NCI-H510A (cell line): ENCODE data around the gene HIVEP3.

Experiments
- DNase-seq: peaks from one replicate; lab custom pipeline; 2025; lab: John Stamatoyannopoulos, UW

The HIVEP3 gene

DNA sequence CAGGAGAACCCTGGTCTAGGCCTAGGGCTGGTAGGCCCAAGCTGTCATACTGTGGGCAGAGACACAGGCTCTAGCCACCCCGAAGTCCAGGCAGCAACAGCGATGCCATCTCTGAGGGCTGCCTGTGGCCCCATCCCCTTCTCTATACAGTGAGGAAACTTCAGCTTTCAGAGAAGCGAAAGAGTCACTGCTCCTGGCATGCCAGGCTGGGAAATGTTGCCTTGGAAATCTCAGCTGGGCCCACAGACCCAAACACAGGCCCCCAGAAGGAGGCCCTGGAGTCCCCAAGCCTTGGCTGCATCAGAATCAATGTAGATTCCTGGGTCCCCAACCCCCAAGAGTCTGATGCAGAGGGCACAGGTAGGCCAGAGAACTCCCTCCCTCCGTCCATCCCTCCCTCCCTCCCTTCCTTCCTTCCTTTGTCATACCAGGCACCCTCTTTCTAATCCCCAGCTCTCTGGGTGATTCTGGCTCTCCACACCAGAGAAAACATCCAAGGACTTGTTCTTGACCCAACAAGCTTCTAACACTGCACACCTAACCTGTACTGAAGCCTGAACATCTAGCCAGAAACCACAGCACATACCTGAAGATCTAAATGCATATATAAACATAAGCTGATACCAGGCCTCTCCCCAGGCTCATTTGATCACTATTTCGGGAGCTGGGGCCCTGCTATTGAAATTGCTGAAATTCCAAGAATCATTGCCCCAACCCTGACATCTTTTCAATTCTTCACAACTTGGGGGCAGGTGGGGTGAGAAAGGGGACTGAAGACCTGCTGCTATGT, 291.0 kb downstream of the HIVEP3 start:
- no peak for DNase-seq

DNA sequence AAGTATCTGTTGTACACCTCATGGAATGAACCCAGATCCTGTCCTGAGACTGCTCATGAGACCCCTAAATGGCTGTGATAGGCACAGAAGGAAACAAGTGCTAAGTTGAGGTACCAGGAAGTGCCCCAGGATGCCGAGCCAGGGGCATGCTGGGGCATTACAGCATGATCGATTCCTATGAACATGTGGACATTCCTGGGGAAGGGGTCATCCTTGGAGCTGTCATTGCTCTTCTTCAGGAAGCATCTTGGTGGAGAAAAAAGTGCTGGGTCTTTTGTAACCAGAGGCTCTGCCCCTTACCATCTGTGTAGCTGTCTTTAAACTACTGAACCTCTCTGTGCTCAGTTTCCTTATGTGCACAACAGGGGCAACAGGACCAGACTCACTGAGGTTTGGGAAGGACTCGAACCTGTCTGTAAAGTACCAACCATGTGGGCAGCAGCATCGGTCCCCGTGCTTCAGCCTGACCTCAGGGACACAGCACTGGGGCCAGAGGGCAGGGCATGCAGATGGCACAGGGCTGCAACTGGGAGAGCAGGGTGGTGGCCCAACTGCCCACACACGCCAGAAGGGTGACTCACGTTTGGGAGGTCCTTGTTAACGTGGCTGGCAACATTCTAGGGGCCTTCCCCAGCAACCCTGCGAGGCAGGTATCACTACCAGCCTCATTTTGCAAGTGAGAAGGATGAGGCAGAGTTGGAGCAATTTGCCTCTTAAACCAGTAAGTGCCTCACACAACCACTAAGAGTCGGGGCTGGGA, 291.9 kb downstream of the HIVEP3 start:
- DNase-seq: no peak

DNA sequence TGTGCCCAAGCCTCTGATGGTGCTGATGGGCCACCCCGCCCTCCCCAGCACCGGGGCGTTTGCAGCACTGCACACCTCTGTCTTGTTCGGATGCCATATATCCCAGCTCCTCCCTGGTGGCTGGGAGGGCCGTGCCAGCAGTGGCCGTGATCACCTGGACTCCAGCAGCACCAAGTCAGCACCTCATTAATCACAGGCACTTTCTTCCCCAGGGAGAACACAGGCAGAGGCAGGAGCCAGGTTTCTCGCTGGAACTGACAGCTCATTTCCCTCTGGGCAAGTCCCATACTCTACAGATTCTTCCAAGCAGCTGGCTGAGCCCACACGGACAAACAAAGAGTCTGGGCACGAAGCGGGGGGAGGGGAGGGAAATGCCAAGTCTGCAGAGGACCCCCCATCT, 292.6 kb downstream of the HIVEP3 start:
- DNase-seq: peak; percentile 14

DNA sequence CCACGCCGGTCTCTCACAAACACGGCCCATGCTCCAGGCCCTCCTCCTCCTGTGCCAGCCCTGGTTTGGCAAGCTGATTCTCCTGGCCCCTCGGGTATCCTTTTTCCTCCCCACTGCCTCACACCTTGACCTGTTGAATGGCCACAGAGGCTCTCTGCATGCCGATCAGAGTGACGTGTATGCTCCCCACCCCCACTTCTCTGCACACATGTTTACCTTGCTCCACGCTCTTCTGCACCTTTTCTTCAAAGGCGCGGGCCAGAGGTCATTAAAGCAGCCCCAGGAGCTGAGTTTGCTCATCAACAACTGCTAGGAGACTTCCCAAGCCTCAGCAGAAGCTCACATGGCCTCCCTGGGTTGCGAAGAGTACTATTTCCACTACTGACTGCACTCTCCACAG, 295.0 kb downstream of the HIVEP3 start:
- DNase-seq: peak; percentile 35

DNA sequence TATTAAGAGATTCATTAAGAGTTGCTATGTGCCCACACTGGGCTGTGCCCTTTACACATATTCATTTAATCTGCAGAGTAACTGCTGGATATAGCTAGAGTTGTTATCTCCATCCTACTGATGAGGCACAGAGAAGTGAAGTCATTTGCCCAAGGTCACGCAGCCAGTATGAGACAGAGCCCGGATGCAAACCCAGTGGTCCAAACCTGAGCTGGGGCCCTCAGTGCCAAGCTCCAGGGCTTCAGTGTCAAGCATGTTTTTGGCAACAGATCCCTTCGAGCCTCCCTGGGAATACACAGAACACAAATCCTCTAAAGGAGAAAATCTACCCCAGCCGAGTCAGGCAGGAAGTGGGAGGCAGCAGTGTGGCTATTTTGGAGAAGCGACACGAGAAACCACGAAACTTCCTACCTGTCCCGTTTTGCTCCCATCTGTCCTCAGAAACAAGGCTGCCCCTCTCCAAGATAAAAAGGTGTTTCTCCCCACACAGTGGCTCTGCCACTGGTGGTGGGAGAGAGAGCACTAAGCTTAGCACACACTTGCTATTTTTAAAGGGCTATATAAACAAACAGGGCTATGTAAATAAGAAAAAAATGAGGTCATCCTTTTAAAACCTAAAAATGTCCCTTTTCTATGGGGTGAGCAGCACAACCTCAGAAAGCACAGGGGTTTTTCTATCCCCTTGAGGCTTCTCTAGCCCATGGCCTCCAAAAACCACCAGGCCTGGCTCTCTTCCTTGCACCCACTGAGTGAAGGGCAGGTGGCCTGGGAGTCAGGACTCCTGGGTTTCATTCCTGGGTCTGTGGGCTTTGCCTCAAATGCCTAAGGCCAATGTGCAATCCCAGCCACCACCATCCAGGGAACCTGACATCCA, 295.6 kb downstream of the HIVEP3 start:
- DNase-seq: no peak

DNA sequence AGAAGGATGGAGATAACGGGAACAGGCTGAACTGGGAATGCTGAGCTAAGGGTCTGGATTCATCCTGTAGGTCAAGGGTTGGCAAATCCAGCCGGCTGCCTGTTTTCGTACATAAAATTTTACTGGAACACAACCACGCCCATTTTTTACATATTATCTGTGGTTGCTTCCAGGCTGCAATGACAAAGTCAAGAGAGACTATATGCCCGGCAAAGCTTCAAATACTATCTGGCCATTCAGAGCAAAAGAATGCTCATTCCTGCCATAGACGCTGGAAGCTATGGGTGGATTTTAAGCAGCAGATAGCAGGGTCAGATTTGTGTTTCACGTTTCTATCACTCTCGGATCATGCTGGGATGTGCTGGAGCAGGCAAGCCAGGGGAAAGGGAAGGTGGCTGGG, 296.3 kb downstream of the HIVEP3 start:
- no peak for DNase-seq

DNA sequence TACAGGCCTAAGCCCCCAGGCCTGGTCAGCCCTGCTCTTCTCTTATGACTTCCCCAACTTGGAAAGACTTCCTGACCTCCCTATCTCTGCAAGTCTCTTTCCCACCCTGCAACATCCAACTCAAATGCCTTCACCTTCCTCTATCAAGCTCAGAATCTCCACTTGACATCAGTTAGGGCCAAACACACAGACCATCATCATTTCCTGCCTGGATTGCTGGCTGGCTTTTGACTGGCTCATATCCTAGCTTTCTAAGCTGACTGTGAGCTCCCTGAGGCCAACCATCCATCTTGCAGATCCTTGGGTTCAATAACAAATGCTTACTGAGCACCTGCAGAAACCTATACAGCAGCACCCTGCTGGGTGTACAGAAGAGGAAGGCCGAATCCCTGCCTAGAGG, 296.9 kb downstream of the HIVEP3 start:
- DNase-seq: no peak

DNA sequence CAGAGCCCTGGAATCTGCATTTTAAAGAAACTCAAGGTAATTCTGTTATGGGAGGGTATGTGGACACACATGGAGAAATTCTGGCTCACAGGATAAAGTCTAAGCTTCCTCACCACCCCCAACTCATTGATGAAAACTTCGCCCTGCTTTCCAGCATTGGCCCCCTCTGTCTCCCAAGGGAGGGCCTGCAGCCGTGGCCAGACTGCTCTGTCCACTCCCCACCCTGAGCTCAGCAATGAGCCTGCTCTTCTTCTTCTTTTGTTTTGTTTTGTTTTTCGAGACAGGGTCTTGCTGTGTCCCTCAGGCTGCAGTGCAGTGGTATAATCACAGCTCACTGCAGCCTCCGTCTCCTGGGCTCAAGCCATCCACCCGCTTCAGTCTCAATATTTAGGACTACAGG, 297.5 kb downstream of the HIVEP3 start:
- DNase-seq: no peak

DNA sequence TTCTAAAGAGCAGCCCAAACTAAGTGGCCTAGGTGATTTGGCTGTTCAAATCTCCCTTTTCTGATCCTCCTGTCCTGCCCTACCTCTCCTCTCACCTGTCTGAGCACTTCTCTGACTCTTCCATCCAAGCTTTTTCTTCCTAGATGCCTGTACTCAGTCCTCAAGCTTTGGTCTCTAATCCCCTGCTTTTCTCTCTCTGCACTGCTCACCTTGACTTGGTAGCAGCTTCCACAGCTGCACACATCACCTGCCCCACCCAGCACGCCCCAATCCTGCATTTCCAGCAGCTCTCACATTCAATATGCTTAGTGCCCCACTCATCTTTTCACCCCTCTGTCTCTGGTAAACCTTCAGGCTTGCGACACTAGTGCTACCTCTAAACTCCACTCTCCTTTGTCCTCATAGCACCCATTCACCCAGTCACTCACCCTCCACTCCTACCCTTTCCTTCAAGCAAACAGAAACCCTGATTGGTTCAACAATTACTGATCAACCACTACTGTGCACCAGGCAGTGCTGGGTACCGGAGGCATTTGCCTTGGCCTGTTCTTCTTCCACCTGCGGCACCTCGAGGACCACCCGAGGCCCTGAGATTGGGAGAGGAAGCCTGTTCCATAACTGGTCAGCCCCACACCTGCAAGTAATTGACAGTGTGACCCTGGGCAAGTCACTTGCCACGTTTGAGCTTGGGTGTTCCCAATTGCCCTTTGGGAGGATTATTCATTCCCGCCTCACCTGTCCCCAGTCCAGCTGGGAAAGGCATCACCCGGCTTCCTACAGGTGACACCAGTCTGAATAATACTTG, 298.2 kb downstream of the HIVEP3 start:
- no peak for DNase-seq

DNA sequence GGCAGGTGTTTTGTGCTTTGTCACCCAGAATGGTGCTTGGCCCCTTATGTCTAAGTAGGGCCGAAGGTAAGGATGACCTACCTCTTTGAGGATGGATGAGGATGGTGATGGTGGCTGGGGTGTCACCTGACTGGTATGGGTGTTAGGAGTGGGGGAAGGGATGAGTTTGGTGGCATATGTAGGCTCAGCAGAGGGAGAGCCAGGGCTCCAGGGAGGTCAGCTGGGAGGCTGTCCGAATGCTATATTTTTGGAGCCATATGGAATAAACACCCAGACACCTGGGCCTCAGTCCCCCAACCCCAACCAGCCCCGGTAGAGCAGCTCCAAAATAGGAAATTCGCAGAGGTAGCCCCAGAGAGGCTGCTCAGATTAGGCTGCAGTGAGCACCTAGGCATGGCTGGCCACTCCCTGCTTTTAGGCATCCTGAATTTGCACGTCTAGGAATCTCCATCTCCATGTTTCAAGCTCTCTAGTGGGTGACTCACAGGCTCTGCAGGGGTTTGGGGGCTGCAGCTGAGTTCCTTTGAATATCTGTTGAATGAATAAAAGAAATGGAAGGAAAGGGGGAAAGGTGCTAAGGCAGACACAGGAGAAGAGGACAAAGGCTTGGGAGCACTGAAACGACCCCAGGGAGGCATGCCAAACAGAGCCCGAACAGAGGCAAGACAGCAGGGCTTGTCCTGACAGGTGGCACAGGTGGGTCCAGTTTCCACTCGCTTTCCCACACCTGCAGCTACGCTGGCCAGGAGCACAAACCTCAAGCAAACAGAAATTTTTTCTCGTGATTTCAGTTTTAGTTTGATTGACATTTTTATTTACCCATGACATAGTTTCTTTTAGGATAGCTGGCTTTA, 299.0 kb downstream of the HIVEP3 start:
- DNase-seq: no peak

DNA sequence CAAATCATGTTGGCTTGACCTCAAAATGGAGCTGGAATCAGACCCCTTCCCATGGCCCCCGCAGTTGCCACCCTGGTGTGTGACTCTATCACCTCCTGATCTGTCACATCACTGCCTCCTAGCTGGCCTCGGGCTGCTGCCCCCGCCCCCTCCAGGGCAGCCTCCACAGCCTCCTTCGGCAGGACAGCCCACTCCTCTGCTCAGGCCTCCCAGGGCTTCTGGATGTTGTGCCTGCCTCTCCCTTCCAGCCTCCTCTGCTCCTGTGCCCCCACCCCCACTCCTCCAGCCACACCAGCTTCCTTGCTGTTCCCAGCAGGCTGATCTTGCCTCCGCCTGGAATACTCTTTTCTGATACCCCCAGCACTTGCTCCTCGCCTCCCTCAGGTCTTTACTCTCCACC, 299.9 kb downstream of the HIVEP3 start:
- DNase-seq: no peak

DNA sequence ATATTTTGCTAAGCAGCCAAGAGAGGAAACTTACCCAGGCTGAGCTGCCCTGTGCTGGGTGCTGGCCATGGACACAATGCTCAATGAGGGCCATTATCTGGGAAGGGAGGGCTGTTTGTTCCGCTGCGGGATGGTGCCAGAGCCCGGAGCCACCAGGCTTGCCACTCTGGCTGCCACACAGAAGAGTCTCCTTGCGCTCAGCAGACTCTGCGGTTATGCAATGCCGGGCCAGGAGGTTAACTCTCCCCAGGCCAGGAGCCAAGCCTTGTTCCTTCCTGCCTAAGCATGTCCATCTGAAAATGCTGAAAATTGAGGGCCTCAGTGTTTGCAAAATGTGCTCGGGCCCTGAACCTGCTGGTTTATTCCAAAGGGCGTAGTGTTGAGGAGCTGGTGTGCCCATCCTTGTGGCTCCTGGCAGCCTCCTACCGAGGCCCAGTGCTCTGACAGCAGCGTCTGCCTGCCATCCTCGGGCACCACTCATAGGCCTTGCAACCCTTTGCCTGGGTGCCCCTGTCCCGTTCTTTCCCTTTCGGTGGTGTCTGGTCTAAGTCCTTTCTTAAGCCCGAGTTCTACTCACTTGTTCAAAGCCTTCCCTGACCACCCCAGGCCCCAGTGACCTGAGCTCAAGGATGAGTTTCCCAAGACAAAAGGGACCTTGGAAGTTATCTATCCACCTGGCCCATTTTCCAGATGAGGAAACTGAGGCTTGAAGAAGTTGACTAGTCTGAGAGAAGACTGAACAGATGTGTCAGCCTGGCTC, 300.5 kb downstream of the HIVEP3 start:
- DNase-seq: no peak

DNA sequence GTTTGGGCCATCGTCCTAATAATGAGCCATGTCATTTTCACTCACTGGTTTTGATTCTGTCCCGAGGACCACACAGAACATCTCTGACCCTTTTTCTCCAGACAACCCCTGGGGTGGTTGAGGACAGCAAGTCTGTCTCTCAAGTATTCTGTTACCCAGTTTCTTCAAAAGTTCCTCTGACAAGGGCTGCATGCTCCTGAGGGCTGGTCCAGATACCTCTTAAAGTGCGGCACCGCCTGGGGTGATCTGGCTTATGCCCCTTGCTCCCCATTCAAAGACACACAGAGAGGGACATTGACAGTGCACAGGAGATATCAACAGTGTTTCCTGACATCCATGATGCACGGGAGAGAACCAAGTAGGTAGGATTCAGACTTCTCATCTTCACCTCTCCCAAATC, 301.4 kb downstream of the HIVEP3 start:
- DNase-seq: no peak

DNA sequence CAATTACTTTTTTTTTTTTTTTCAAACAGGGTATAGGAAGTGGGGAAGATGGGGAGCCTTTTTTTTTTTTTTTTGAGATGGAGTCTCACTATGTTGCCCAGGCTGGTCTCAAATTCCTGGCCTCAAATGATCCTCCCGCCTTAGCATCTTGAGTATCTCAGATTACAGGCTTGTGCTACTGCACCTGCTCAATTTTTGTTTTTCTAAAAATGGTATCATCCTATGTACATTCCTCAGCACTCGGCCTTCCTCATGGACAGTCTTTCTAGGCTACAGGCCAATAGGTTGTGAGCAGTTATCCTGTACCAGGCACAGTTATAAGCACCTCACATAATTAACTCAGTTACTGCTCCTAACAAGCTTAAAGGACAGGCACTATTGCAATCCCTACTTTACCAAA, 302.2 kb downstream of the HIVEP3 start:
- no peak for DNase-seq

DNA sequence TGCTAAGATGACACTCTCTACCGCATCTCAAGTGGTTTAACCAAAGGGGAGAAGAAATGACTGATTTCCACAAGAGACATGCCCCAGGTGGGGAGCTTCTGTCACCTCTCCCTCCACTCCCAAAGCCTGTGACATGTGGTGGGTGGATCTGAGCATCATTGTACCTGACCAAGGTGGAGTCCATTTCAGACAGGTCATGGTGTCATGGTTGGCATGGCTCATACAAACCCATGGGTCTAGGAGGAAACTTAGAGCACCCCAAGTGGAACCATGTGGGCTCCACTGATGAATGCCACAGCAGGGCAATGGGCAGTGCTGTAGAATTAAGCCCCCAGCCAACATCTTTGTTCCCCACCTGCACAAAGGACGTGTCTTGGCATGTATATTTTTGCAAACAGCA, 302.7 kb downstream of the HIVEP3 start:
- DNase-seq: no peak

DNA sequence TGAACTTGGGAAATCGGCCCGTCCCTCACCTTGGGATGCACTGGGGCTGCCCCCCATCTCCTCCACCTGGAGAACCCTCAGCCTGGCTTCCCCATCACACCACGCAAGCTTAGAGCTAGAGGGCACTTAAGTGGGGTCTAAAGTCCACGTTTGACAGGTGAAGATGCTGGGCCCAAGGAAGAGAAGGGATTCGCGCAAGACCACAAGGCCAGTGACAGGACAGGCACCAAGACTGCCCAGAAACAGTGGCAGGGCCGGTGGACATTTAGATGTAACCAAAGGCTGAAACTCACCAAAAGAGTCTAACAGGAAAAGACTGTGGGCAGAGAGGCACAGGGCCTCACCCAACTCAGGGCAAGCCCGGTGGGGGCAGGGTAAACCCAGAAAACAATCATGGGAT, 303.4 kb downstream of the HIVEP3 start:
- no peak for DNase-seq

DNA sequence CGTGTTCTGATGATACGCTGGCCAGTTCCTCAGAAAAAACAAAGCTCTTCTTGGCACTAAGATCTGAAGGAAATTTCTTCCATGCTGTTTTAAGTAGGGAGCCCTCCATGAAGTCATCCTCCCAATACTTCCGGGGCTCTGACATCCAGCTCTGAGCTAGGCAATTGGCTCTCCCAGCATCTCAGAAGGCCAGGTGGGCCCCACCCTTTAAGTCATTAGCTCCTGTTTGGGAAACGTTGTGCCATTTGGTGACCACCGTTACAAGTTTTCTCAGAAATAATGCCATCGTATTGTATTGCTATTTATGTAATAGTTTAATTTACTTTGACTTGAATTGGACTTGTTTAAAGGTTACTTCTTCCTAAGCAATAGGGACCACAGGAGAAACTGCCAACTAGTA, 303.9 kb downstream of the HIVEP3 start:
- no peak for DNase-seq

DNA sequence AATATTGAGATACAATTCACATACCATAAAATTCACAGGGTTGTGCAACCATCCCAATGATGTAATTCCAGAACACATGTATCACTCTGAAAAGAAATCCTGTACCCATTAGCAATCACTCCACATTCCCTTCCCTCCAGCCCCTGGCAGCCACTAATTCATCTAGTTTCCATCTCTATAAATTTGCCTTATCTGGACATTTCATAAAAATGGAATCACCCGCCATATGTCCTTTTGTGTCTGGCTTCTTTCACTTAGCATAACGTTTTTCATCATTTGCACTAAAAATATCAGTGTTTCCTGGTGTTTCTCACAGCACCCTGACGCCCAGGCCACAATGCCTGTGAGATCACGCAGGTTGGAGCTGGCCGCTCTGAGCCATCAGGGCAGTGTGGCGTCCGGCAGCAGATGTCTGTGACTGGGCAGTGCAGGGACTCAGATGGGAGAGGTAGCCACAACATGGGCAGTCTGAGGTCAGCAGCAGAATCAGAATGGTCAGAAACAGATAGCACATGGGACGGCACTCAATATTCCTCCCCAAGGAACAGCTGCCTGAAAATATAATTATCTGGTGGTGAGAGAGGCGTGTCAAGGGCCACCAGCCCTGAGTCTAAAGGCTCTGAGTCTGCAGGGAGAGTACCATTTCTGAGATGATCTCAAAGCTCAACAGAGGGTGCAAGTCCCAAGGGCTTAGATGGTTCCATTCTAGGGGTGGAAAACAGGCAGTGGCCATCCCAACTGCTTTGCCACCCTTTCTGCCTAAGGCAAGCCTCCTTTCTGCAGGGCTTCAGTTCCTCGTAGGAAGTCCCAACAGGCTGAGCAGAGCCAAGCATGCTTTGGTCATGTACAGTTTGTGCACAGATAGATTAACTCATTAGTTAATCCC, 304.8 kb downstream of the HIVEP3 start:
- DNase-seq: no peak

DNA sequence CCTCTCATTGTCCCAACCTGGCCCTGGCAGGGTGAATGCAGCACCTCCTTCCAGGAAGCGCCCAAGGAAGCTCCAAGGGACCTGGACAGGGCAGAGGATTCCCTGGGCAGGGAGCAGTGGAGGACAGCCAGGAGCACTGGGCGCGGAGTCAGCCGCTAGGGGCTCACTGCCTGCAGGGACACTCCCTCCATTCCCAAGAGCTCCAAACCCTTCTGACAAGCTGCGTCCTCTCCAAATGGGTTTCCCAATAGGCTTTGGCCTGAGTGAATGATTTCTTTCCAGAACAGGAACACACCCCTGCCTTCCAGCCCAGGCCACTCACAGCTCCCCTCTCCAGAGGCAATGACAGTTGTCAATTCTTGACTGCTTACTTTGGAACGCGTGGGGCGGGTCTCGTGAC, 305.8 kb downstream of the HIVEP3 start:
- no peak for DNase-seq
